IMR-90 (cell line): ENCODE measurements around the gene ACOXL. TPM values are rescaled to one million over a fixed set of nuclear protein-coding genes. Genes with fewer than 3 reads are reported as not detected.

Experiments used
- ATAC-seq: fragments of 200-7000 bp; cut with Tn5 transposase; 2 replicates; pipeline ENCODE4 v1.9.1; 2020; ENCODE audit warnings: low read depth, mild to moderate bottlenecking, moderate library complexity
- BruUV-seq: library from RNA; stranded (reverse); fragments of 400-500 nt; replicated peaks from 2 replicates; lab custom pipeline; 2021; lab: Mats Ljungman, UMichigan
- CTCF ChIA-PET: fragments of 300-600 bp; formaldehyde crosslinking; extraction: SDS; loops from one replicate; lab custom pipeline; 2021; ENCODE audit warnings: antibody characterized with exemption; lab: Yijun Ruan, JAX
- POLR2A ChIA-PET: fragments of 300-600 bp; sonication (Branson Sonifier 250); formaldehyde crosslinking; loops from one replicate; lab custom pipeline; 2022; ENCODE audit warnings: antibody characterized with exemption; ENCODE audit not compliant: unreplicated experiment; lab: Charles Lee
- DNase-seq: peaks from one replicate; pipeline ENCODE4 v3.0.0; 2013
- H2AFZ ChIP-seq: replicated peaks from 2 replicates; pipeline ENCODE3; 2013; ENCODE audit warnings: low read length, mild to moderate bottlenecking; ENCODE audit not compliant: poor library complexity
- H2AK5ac ChIP-seq: 2 replicates; pipeline ENCODE4 v1.6.1; 2013; ENCODE audit warnings: low read depth, low read length, inconsistent platforms
- H2AK9ac ChIP-seq: replicated peaks from 2 replicates; pipeline ENCODE3; 2013; ENCODE audit warnings: mild to moderate bottlenecking, low read depth, low read length, moderate library complexity; ENCODE audit not compliant: poor library complexity
- H2BK120ac ChIP-seq: 2 replicates; pipeline ENCODE4 v1.6.1; 2013; ENCODE audit warnings: low read depth, low read length, inconsistent platforms
- H2BK15ac ChIP-seq: 3 replicates; pipeline ENCODE4 v1.6.1; 2013; ENCODE audit warnings: low read depth, low read length, inconsistent platforms
- H2BK20ac ChIP-seq: 2 replicates; pipeline ENCODE4 v1.6.1; 2013; ENCODE audit warnings: low read depth, mild to moderate bottlenecking, inconsistent platforms, low read length, moderate library complexity
- H2BK5ac ChIP-seq: 2 replicates; pipeline ENCODE4 v1.6.1; 2013; ENCODE audit warnings: mild to moderate bottlenecking, low read depth, low read length, inconsistent platforms; ENCODE audit not compliant: poor library complexity, severe bottlenecking
- H3K14ac ChIP-seq: replicated peaks from 2 replicates; pipeline ENCODE4 v1.6.1; 2013; ENCODE audit warnings: low read depth, low read length, inconsistent platforms
- H3K18ac ChIP-seq: 2 replicates; pipeline ENCODE4 v1.6.1; 2013; ENCODE audit warnings: low read depth, low read length, control low read depth
- H3K23ac ChIP-seq: 2 replicates; pipeline ENCODE4 v1.6.1; 2013; ENCODE audit warnings: low read depth, low read length, inconsistent platforms
- H3K27ac ChIP-seq: 2 replicates; pipeline ENCODE4 v1.5.1; 2013; ENCODE audit warnings: mild to moderate bottlenecking, control low read depth, low read length; ENCODE audit not compliant: insufficient read depth
- H3K27me3 ChIP-seq: 2 replicates; pipeline ENCODE4 v1.6.1; 2013; ENCODE audit warnings: low read length; ENCODE audit not compliant: control insufficient read depth, insufficient read depth
- H3K36me3 ChIP-seq: 2 replicates; pipeline ENCODE4 v1.6.1; 2013; ENCODE audit warnings: low read length, mixed read lengths; ENCODE audit not compliant: control insufficient read depth, insufficient read depth
- H3K4ac ChIP-seq: 2 replicates; pipeline ENCODE4 v1.6.1; 2013; ENCODE audit warnings: low read depth, low read length, inconsistent platforms
- H3K4me1 ChIP-seq: 2 replicates; pipeline ENCODE4 v1.6.1; 2013; ENCODE audit warnings: low read length, mixed read lengths; ENCODE audit not compliant: control insufficient read depth, insufficient read depth
- H3K4me2 ChIP-seq: 2 replicates; pipeline ENCODE4 v1.6.1; 2013; ENCODE audit warnings: low read depth, mild to moderate bottlenecking, control low read depth, low read length, moderate library complexity
- H3K4me3 ChIP-seq: 2 replicates; pipeline ENCODE4 v1.5.1; 2013; ENCODE audit warnings: low read depth, mild to moderate bottlenecking, control low read depth, low read length, moderate library complexity; ENCODE audit not compliant: insufficient read depth
- H3K56ac ChIP-seq: 2 replicates; pipeline ENCODE4 v1.6.1; 2013; ENCODE audit warnings: low read length, inconsistent platforms; ENCODE audit not compliant: insufficient read depth; ENCODE audit errors: extremely low read depth
- H3K79me1 ChIP-seq, 2 experiments: 2 replicates each; pipeline ENCODE4 v1.6.1; 2013; ENCODE audit warnings: low read length in 2 of 2, inconsistent platforms in 1 of 2, low read depth in 1 of 2
- H3K9ac ChIP-seq: 2 replicates; pipeline ENCODE4 v1.6.1; 2013; ENCODE audit warnings: low read depth, low read length, control low read depth
- H3K9me1 ChIP-seq: 2 replicates; pipeline ENCODE4 v1.6.1; 2013; ENCODE audit warnings: low read length, inconsistent platforms; ENCODE audit not compliant: insufficient read depth
- H3K9me3 ChIP-seq: 2 replicates; pipeline ENCODE4 v1.6.1; 2013; ENCODE audit warnings: low read length; ENCODE audit not compliant: control insufficient read depth, insufficient read depth
- H4K20me1 ChIP-seq: 2 replicates; pipeline ENCODE4 v1.6.1; 2013; ENCODE audit warnings: low read length, inconsistent platforms; ENCODE audit not compliant: insufficient read depth
- H4K5ac ChIP-seq: 2 replicates; pipeline ENCODE4 v1.6.1; 2013; ENCODE audit warnings: mild to moderate bottlenecking, low read depth, low read length, control low read depth
- H4K8ac ChIP-seq, 2 experiments: 2 replicates each; pipeline ENCODE4 v1.6.1; 2013; ENCODE audit warnings: low read depth in 2 of 2, low read length in 2 of 2, control low read depth in 1 of 2, inconsistent platforms in 1 of 2
- H4K91ac ChIP-seq: 2 replicates; pipeline ENCODE4 v1.6.1; 2013; ENCODE audit warnings: low read depth, low read length, inconsistent platforms; ENCODE audit not compliant: insufficient read depth
- BHLHE40 ChIP-seq: fragments of 150-350 bp; IDR thresholded peaks from 2 replicates; pipeline ENCODE4 v1.6.1; 2016; ENCODE audit warnings: mild to moderate bottlenecking, low read depth, low read length
- CEBPB ChIP-seq: IDR thresholded peaks from 2 replicates; pipeline ENCODE4 v1.6.1; 2012; ENCODE audit warnings: low read depth, low read length, improper control_type of control experiment
- FOS ChIP-seq: fragments of 150-350 bp; IDR thresholded peaks from 2 replicates; pipeline ENCODE4 v1.6.1; 2016; ENCODE audit warnings: low read depth, low read length
- MAFK ChIP-seq: IDR thresholded peaks from 2 replicates; pipeline ENCODE4 v1.6.1; 2012; ENCODE audit warnings: low read depth, low read length, improper control_type of control experiment
- MAZ ChIP-seq: IDR thresholded peaks from 2 replicates; pipeline ENCODE4 v1.6.1; 2012; ENCODE audit warnings: low read depth, mild to moderate bottlenecking, low read length, improper control_type of control experiment, moderate library complexity, borderline replicate concordance
- MXI1 ChIP-seq: IDR thresholded peaks from 2 replicates; pipeline ENCODE4 v1.6.1; 2012; ENCODE audit warnings: low read depth, mild to moderate bottlenecking, low read length, moderate library complexity, borderline replicate concordance
- POLR2A ChIP-seq: IDR thresholded peaks from 2 replicates; pipeline ENCODE4 v1.6.1; 2012; ENCODE audit warnings: mild to moderate bottlenecking, low read depth, low read length
- RAD21 ChIP-seq: IDR thresholded peaks from 2 replicates; pipeline ENCODE4 v1.6.1; 2012; ENCODE audit warnings: low read length, improper control_type of control experiment
- RCOR1 ChIP-seq: IDR thresholded peaks from 2 replicates; pipeline ENCODE4 v1.6.1; 2012; ENCODE audit warnings: mild to moderate bottlenecking, low read length, improper control_type of control experiment; ENCODE audit not compliant: insufficient replicate concordance
- RFX5 ChIP-seq: IDR thresholded peaks from 2 replicates; pipeline ENCODE4 v1.8.0; 2012; ENCODE audit warnings: low read depth, mild to moderate bottlenecking, low read length, moderate library complexity
- SMC3 ChIP-seq: fragments of 150-350 bp; IDR thresholded peaks from 2 replicates; pipeline ENCODE4 v1.6.1; 2016; ENCODE audit warnings: low read depth, mild to moderate bottlenecking, antibody characterized with exemption, low read length, moderate library complexity
- WGBS, 2 experiments: methylation state at CpG; one replicate each; pipeline versions ENCODE4 v1.1.5 to v1.1.7; 2013; ENCODE audit warnings: missing lambda C conversion rate in 2 of 2; ENCODE audit not compliant: insufficient read length in 1 of 2; ENCODE audit errors: extremely low coverage in 2 of 2; 5-methylcytosine and 5-hydroxymethylcytosine counted together
- dilution Hi-C: fragments of 300-500 bp; cut with HindIII; formaldehyde crosslinking; loops from one replicate; pipeline ENCODE4 v1.14.3; 2018; ENCODE audit warnings: low sequenced_read_pairs; ENCODE audit not compliant: unreplicated experiment
- in situ Hi-C: fragments of 300-500 bp; cut with MboI; formaldehyde crosslinking; loops from 3 replicates; pipeline ENCODE4 v1.14.3; 2019; ENCODE audit warnings: low sequenced_read_pairs, inconsistent platforms, mixed read lengths
- intact Hi-C: fragments of 100-400 bp; cut with micrococcal nuclease; formaldehyde crosslinking; loops from 2 replicates; pipeline ENCODE4 v1.10.0; 2022
- polyA plus RNA-seq, 3 experiments: library from polyadenylated mRNA; depleted of rRNA; stranded (reverse); fragments of >200 nt; gene quantifications; 2 replicates each; pipeline ENCODE4 v1.2.3, GENCODE V29; 2012; ENCODE audit warnings: low replicate concordance in 1 of 3
- total RNA-seq: library from RNA; depleted of rRNA; stranded (reverse); fragments of >200 nt; gene quantifications from 2 replicates; pipeline ENCODE4 v1.2.3, GENCODE V29; 2012
- TF ChIP-seq, protein P1 (sequence below): fragments of 150-350 bp; IDR thresholded peaks from 2 replicates; pipeline ENCODE4 v1.6.1; 2017; ENCODE audit warnings: mild to moderate bottlenecking, antibody characterized with exemption, low read length, low read depth
- TF ChIP-seq, protein P2 (sequence below): conservative IDR thresholded peaks from 2 replicates; pipeline ENCODE4 v1.5.1; 2012; ENCODE audit warnings: mild to moderate bottlenecking, low read depth, low read length, improper control_type of control experiment
- TF ChIP-seq, protein P3 (sequence below): fragments of 150-350 bp; IDR thresholded peaks from 2 replicates; pipeline ENCODE4 v1.6.1; 2016; ENCODE audit warnings: low read depth, mild to moderate bottlenecking, low read length, moderate library complexity, borderline replicate concordance

The ACOXL gene
- total and polyA plus RNA-seq, 2 of the 4 experiments (the other 2 are of a cell fraction), result not detected

DNA sequence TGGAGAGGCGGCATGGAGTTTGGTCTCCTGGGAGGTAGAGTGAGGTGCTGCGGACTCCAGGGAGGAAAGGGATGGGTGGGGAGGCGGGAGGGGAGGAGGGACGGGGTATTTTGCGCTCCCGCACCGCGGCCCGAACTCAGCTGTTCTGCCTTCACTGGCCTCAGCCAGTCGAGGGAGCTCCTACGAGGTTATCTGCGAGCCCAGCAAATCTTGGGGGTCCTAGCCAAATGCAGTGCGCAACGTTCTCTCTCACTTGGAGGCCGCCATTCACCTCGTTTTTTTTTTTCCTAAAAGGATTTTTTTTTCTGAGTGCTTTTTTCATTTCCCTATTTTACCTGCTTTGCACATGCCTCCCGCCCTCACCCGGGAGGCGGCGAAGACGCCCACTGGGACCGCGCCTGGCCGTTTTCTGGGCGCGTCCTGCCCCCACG lies 387.5 kb downstream of the ACOXL start:
- intact Hi-C loops (no loop called here), dilution Hi-C loops (no loop called here), in situ Hi-C loops (loop anchor here (5.0 to 10.0 kb wide), 2 partner anchors 555 to 582 kb away; no protein-coding TSS in a partner anchor)
- DNase-seq (no peak), ATAC-seq (no peak)
- Histone ChIP-seq H3K4me3 (peak overlapping the region; percentile 73), H3K14ac (no peak overlapping the region), H3K27me3 (peaks cover 14% of the 10 kb centered on the region), H2BK20ac (no peak overlapping the region), H2BK15ac (no peak overlapping the region), H3K56ac (no peak overlapping the region), H4K20me1 (peaks cover 18% of the 10 kb centered on the region), H3K4me1 (peaks cover 2% of the 10 kb centered on the region), H3K9me1 (no peaks in the 10 kb centered on the region), H3K27ac (no peak overlapping the region), H2AK9ac (no peak overlapping the region), H2AK5ac (no peak overlapping the region), H2AFZ (peak overlapping the region; percentile 87), H3K36me3 (peaks cover 4% of the 10 kb centered on the region; the same call in 1 of the 2 replicates), H3K23ac (no peak overlapping the region), H3K4me2 (peak overlapping the region; percentile 88; the same call in 1 of the 2 replicates), H2BK5ac (no peak overlapping the region), H3K9ac (no peak overlapping the region), H4K8ac (no peak overlapping the region), H3K18ac (no peak overlapping the region), H4K5ac (no peak overlapping the region), H3K9me3 (peaks cover 3% of the 10 kb centered on the region; the same call in 1 of the 2 replicates), H4K91ac (no peak overlapping the region), H2BK120ac (no peak overlapping the region), H3K4ac (no peak overlapping the region), H3K79me1 (peaks cover 0 to 8% of the 10 kb centered on the region in 2 experiments; a peak in 1 of 4 replicates)
- CTCF ChIA-PET, result no interaction called here
- 52% methylated on average over 5 of the region's 27 CpGs; no CpG with 5 or more reads in 1 of the 2 experiments for WGBS, 2 experiments
- POLR2A ChIA-PET, result no interaction called here
- TF ChIP-seq POLR2A (no peak), RCOR1 (no peak), MAZ (no peak), CEBPB (no peak), FOS (no peak), RAD21 (no peak), BHLHE40 (no peak), MXI1 (no peak), MAFK (no peak), SMC3 (no peak), RFX5 (no peak)
- TF ChIP-seq, protein P1, sequence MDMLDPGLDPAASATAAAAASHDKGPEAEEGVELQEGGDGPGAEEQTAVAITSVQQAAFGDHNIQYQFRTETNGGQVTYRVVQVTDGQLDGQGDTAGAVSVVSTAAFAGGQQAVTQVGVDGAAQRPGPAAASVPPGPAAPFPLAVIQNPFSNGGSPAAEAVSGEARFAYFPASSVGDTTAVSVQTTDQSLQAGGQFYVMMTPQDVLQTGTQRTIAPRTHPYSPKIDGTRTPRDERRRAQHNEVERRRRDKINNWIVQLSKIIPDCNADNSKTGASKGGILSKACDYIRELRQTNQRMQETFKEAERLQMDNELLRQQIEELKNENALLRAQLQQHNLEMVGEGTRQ, result no peak
- TF ChIP-seq, protein P2, sequence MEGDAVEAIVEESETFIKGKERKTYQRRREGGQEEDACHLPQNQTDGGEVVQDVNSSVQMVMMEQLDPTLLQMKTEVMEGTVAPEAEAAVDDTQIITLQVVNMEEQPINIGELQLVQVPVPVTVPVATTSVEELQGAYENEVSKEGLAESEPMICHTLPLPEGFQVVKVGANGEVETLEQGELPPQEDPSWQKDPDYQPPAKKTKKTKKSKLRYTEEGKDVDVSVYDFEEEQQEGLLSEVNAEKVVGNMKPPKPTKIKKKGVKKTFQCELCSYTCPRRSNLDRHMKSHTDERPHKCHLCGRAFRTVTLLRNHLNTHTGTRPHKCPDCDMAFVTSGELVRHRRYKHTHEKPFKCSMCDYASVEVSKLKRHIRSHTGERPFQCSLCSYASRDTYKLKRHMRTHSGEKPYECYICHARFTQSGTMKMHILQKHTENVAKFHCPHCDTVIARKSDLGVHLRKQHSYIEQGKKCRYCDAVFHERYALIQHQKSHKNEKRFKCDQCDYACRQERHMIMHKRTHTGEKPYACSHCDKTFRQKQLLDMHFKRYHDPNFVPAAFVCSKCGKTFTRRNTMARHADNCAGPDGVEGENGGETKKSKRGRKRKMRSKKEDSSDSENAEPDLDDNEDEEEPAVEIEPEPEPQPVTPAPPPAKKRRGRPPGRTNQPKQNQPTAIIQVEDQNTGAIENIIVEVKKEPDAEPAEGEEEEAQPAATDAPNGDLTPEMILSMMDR, result no peak
- TF ChIP-seq, protein P3, sequence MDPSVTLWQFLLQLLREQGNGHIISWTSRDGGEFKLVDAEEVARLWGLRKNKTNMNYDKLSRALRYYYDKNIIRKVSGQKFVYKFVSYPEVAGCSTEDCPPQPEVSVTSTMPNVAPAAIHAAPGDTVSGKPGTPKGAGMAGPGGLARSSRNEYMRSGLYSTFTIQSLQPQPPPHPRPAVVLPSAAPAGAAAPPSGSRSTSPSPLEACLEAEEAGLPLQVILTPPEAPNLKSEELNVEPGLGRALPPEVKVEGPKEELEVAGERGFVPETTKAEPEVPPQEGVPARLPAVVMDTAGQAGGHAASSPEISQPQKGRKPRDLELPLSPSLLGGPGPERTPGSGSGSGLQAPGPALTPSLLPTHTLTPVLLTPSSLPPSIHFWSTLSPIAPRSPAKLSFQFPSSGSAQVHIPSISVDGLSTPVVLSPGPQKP, result no peak
- no TSS peak for BruUV-seq
